Activated T-cell treated with anti-CD3 and anti-CD28 coated beads, Interleukin-2, amount 50 U/mL, for 72 hours (primary cell): ENCODE results near the gene GTF2B. TPM values are rescaled to one million over a fixed set of nuclear protein-coding genes. Genes with fewer than 3 reads are reported as not detected.
A peak's percentile ranks its signal among the peaks of the same experiment; 100 is the strongest.
"Not testable (repeated sequence)": the region's sequence is repeated elsewhere in the genome, so short reads cannot be mapped to it uniquely, and the experiment has no call there.

Source experiments
- ATAC-seq, 2 donors: fragments of 150-1000 bp; cut with Tn5 transposase; replicated peaks in 1 of 2; 2 replicates each; pipeline ENCODE4 v1.10.0; 2021; ENCODE audit warnings: moderate library complexity in 2 of 2, mild to moderate bottlenecking in 1 of 2
- DNase-seq, 2 donors: peaks; one replicate each; pipeline ENCODE4 v3.0.0; 2021 to 2022; ENCODE audit warnings: mixed read lengths in 1 of 2
- H3K27ac Mint-ChIP-seq: one replicate; pipeline ENCODE4 v1.8.0; 2022; ENCODE audit warnings: mild to moderate bottlenecking, moderate library complexity, mixed read lengths
- H3K27me3 Mint-ChIP-seq: one replicate; pipeline ENCODE4 v1.8.0; 2022; ENCODE audit warnings: low read depth, mixed read lengths
- H3K36me3 Mint-ChIP-seq, 2 donors: one replicate each; pipeline ENCODE4 v1.8.0; 2022; ENCODE audit warnings: mixed read lengths in 2 of 2, mild to moderate bottlenecking in 1 of 2; ENCODE audit not compliant: insufficient read depth in 2 of 2
- H3K4me1 Mint-ChIP-seq: one replicate; pipeline ENCODE4 v1.8.0; 2022; ENCODE audit warnings: low read depth, mixed read lengths
- H3K4me3 Mint-ChIP-seq, 2 donors: one replicate each; pipeline ENCODE4 v1.8.0; 2022; ENCODE audit warnings: mild to moderate bottlenecking in 2 of 2, mixed read lengths in 2 of 2, moderate library complexity in 2 of 2
- H3K9me3 Mint-ChIP-seq, 2 donors: one replicate each; pipeline ENCODE4 v1.8.0; 2022; ENCODE audit warnings: mixed read lengths in 2 of 2
- total RNA-seq, 2 donors: library from RNA; stranded (reverse); gene quantifications; one replicate each; pipeline ENCODE4 v1.2.3, GENCODE V29; 2022

GTF2B gene
- total RNA-seq, 2 donors from 2014 or later: 37.2 to 38.7 TPM

DNA sequence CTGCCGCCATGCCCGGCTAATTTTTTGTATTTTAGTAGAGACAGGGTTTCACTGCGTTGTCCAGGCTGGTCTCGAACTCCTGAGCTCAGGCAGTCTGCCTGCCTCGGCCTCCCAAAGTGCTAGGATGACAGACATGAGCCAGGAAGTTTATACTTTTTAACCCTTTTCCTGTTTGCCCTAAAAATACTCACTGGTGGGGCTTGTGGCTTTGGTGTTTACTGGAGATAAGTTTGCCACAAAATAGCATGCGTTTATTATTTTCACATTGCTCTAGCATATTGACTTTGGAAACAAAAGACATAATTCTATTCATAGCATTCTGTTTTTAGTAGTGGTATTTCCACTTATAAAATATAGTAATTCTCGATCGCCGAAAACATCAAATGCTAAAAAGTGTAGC is 19.8 kb upstream of the GTF2B start:
- Mint-ChIP-seq H3K27ac (no peak overlapping the region), H3K9me3 (peaks cover 3 to 4% of the 10 kb centered on the region in 2 donors), H3K4me3 (no peak overlapping the region), H3K27me3 (no peaks in the 10 kb centered on the region), H3K4me1 (peaks cover 4% of the 10 kb centered on the region), H3K36me3 (peaks cover 0 to 2% of the 10 kb centered on the region in 2 donors)
- no peak for DNase-seq
- ATAC-seq: no peak

DNA sequence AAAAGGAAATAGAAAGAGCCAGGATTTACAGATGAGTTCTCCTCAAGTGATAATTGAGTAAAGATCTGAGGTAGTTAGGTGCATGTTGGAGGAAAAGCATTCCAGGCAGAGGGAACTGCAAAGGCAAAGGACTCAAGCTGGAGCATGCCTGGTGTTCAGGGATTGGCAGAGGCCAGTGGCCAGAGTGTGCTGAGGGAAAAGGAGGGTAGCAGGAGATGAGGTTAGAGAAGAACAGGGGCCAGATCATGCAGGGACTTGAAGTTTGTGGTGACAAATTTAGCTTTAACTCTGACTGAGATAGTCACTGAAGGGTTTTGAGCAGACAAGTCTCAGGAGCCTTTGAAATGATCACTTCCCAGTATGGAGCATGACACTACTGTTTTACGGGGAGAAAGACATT is 19.0 kb upstream of the GTF2B start:
- peaks cover 2 to 3% of the 10 kb centered on the region in 2 donors for H3K9me3 Mint-ChIP-seq
- H3K4me3 Mint-ChIP-seq: no peak overlapping the region
- ATAC-seq: no peak
- H3K27ac Mint-ChIP-seq: no peak overlapping the region
- H3K36me3 Mint-ChIP-seq: no peaks in the 10 kb centered on the region
- no peak for DNase-seq
- H3K4me1 Mint-ChIP-seq: peaks cover 4% of the 10 kb centered on the region
- no peaks in the 10 kb centered on the region for H3K27me3 Mint-ChIP-seq

DNA sequence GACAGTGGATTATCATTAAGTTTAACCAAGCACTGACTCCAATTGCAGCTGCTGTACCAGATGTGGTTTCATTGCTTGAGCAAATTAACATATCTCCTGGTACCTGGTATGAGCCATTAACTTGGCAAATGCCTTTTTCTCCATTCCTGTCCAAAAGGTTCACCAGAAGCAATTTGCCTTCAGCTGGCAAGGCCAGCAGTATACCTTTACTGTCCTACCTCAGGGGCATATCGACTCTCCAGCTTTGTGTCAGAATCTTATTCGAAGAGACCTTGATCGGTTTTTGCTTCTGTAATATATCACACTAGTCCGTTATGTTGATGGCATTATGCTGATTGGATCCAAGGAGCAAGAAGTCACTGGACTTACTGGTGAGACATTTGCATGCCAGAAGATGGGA is 9.5 kb upstream of the GTF2B start:
- ATAC-seq (no peak), DNase-seq (no peak)
- H3K27me3 Mint-ChIP-seq: no peaks in the 10 kb centered on the region
- no peaks in the 10 kb centered on the region for H3K36me3 Mint-ChIP-seq
- H3K4me3 Mint-ChIP-seq: no peak overlapping the region
- no peaks in the 10 kb centered on the region for H3K9me3 Mint-ChIP-seq
- no peaks in the 10 kb centered on the region for H3K4me1 Mint-ChIP-seq
- H3K27ac Mint-ChIP-seq: no peak overlapping the region

DNA sequence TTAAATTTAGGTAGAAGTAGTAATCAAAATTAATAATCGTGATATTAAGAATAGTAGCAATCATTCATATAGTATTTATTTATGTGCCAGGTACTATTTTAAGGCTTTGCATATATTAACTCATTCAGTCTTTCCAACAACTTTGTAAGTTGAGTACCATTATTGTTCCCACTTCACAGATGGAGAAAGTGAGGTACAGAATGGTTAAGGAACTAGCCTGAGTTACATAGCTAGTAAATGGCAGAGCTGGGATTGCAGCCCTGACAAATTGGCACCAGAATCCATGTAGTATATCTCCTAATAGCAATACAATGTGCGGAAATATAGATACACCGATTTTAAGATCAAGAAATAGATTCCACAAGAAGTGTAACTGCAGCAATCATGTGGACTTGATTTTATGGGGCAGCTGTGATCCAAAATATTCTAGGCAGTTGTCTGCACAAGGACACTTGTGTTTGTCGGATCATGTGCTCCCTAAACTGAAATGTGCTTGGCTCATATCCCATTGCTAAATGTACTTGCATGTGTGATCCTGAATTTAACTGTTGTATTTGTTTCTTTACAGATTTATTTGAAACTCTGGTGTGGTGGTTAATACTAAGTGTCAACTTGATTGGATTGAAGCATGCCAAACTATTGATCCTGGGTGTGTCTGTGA is 5.8 kb upstream of the GTF2B start:
- Mint-ChIP-seq H3K4me1 (peaks cover 4% of the 10 kb centered on the region), H3K27ac (no peak overlapping the region), H3K4me3 (no peak overlapping the region), H3K27me3 (no peaks in the 10 kb centered on the region), H3K36me3 (peaks cover 0 to 2% of the 10 kb centered on the region in 2 donors), H3K9me3 (peaks cover 0 to 1% of the 10 kb centered on the region in 2 donors)
- DNase-seq (no peak), ATAC-seq (no peak)

DNA sequence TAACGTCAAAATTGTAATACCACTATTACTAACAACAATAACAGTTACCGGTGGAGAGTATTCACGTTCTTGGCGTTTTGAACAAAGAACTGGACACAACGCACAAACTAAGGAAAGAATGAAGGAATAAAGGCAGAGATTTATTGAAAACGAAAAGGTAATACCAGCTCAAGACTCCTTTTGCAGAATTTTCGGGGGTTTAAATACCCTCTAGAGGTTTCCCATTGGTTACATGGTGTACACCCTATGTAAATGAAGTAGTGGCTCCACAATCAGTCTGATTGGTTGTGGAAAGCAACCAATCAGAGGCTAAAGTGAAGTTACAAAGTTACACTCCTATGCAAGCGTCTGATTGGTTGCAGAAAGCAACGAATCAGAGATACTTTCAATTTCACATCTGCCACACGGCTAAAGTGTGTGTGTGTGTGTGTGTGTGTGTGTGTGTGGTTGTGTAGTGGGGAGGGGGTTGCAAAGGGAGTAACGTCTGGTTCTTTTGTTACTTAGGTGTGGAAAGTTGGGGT is 1.1 kb upstream of the GTF2B start:
- peak overlapping the region; percentile 89 to 92 for H3K4me3 Mint-ChIP-seq
- peaks cover 4 to 6% of the 10 kb centered on the region in 2 donors for H3K36me3 Mint-ChIP-seq
- DNase-seq: peak in 1 of 2 donors; percentile 10
- H3K27me3 Mint-ChIP-seq: no peaks in the 10 kb centered on the region
- peaks cover 44% of the 10 kb centered on the region for H3K4me1 Mint-ChIP-seq
- peak overlapping the region; percentile 84 for H3K27ac Mint-ChIP-seq
- no peak for ATAC-seq
- peaks cover 0 to 2% of the 10 kb centered on the region in 2 donors for H3K9me3 Mint-ChIP-seq

DNA sequence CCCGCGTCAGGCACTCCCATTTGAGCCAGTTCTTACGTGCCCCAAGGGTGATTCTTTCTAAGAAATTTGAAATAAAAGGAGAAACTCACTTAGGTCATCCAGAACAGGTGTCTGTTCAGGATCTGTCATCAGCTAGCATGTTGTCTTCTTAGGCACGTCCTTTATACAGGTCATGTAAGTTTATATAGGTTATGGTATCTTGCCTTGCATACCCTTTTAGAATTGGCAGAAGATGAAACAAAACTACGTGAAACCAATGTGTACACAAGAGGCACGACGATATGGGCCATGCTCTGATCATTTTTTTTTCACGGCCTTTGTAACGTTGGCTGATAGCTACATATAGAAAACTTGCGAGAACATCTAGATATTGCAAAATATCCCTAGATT is 579 bp upstream of the GTF2B start:
- Mint-ChIP-seq H3K36me3 (peaks cover 8 to 10% of the 10 kb centered on the region in 2 donors), H3K27ac (peak overlapping the region; percentile 84), H3K9me3 (peaks cover 0 to 2% of the 10 kb centered on the region in 2 donors), H3K4me1 (peaks cover 44% of the 10 kb centered on the region), H3K27me3 (no peaks in the 10 kb centered on the region), H3K4me3 (peak overlapping the region; percentile 89 to 92)
- DNase-seq (no peak), ATAC-seq (no peak)

DNA sequence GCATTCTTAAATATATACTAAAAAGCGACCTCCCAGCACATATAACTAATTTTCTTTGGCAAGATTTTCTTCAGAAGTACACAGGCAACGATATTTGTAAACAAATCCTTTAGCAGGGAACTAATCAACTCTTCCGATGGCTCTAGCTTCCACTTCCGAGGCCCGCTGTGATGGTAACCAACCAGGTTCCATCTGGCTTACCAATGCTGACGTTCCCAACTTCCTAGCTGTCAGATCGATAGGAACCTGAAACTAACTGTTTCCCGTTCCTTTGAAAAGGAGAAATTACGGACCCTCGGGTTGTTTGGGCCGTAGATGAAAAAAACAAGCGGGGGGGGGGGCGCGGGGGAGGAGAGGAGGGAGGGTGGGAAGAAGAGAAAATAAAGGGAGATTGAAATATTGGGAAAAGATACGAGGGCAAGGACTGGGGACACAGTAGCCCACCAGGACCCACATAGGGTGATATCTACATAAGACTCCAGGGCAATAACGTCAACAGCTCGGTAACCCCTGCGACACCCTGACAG is 513 bp downstream of the GTF2B start:
- ATAC-seq (peak in 1 of 2 donors; percentile 16), DNase-seq (peak; percentile 14 to 36)
- Mint-ChIP-seq H3K4me1 (peaks cover 44% of the 10 kb centered on the region), H3K4me3 (peak overlapping the region; percentile 89 to 92), H3K36me3 (peaks cover 10 to 11% of the 10 kb centered on the region in 2 donors), H3K27me3 (no peaks in the 10 kb centered on the region), H3K27ac (peak overlapping the region; percentile 84), H3K9me3 (peaks cover 0 to 2% of the 10 kb centered on the region in 2 donors)

DNA sequence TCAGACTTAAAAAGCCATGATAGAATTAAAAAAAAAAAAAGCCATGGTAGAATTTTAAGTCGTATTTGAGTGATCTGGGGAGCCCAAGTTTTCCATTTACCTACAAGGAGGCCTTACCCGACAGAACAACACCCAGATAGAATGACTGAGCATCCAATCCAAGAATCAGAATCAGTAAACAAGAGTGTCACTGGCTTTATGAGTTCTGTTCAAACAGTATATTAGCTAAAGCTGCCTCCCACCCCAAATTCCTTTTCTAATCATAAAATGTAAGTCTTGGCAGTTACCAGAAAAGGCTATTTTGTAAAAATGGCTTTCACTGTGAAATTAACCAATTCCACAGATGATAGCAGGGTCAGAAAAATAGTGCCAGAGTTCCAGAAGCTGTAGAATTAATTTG is 1.2 kb downstream of the GTF2B start:
- ATAC-seq: no peak
- DNase-seq: no peak
- peaks cover 0 to 2% of the 10 kb centered on the region in 2 donors for H3K9me3 Mint-ChIP-seq
- peaks cover 10 to 12% of the 10 kb centered on the region in 2 donors for H3K36me3 Mint-ChIP-seq
- H3K4me1 Mint-ChIP-seq: peaks cover 45% of the 10 kb centered on the region
- peak overlapping the region; percentile 89 to 92 for H3K4me3 Mint-ChIP-seq
- peak overlapping the region; percentile 84 for H3K27ac Mint-ChIP-seq
- no peaks in the 10 kb centered on the region for H3K27me3 Mint-ChIP-seq

DNA sequence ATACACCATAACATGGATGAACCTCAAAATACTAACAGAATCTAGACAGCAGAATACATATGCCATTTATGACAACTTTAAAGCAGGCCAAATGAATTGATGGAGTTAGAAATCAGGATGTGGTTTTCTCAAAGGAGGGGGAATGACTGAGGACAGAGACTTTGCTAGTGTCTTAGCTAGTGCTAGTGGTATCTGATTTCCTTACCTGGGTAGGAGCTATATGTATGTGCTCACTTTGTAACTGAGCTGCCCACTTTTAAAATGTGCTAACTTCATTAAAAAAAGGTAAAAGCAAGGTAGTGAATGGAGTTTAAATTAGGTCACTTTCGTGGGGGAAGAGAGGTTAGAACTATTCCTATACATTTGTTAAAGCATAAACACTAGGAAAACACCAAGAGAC is 2.6 kb downstream of the GTF2B start:
- peaks cover 0 to 2% of the 10 kb centered on the region in 2 donors for H3K9me3 Mint-ChIP-seq
- H3K4me3 Mint-ChIP-seq: peak overlapping the region; percentile 66 to 91
- ATAC-seq: peak; percentile 28 to 36
- peaks cover 59% of the 10 kb centered on the region for H3K4me1 Mint-ChIP-seq
- no peaks in the 10 kb centered on the region for H3K27me3 Mint-ChIP-seq
- no peak for DNase-seq
- H3K27ac Mint-ChIP-seq: peak overlapping the region; percentile 94
- H3K36me3 Mint-ChIP-seq: peaks cover 11 to 17% of the 10 kb centered on the region in 2 donors

DNA sequence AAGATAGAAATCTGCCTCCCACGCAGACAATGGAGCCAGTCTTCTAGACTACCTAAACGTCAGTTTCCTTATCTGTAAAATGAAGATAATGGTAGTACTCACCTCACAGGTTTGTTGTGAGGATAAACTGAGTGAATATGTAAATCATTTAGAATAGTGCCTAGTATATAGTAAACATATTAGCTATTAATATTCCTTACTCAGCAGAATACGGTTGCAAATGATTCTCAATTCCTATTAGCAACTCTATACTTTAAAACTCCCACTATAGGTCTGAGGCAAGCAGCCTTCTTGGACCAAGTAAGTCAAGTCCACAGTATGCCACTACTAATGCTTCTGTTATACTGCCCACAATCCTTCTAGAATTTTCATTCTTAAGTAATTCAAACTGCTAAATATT is 5.4 kb downstream of the GTF2B start:
- peaks cover 67% of the 10 kb centered on the region for H3K4me1 Mint-ChIP-seq
- H3K9me3 Mint-ChIP-seq: no peaks in the 10 kb centered on the region
- no peak overlapping the region for H3K4me3 Mint-ChIP-seq
- no peak for ATAC-seq
- H3K36me3 Mint-ChIP-seq: peaks cover 7 to 19% of the 10 kb centered on the region in 2 donors
- H3K27me3 Mint-ChIP-seq: no peaks in the 10 kb centered on the region
- H3K27ac Mint-ChIP-seq: no peak overlapping the region
- no peak for DNase-seq

DNA sequence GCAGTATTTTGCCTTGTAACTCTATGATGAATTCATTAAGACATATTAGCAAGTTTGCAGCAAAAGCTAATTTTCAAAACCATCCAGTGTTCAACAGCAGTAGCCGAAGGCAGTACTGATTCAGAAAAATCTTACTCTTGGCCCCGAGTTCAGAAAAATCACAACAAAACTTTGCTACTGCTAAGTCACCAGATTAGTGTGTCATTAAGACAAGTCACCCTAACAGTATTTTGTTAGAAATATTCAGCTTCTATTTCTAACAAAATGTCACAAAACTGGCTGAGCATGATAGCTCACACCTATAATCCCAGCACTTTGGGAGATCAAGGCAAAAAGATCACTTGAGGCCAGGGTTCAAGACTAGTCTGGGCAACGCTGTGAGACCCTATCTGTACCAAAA is 8.2 kb downstream of the GTF2B start:
- peaks cover 41% of the 10 kb centered on the region for H3K4me1 Mint-ChIP-seq
- peaks cover 5 to 15% of the 10 kb centered on the region in 2 donors for H3K36me3 Mint-ChIP-seq
- peak overlapping the region; percentile 57 for H3K27ac Mint-ChIP-seq
- no peaks in the 10 kb centered on the region for H3K27me3 Mint-ChIP-seq
- no peak overlapping the region for H3K4me3 Mint-ChIP-seq
- H3K9me3 Mint-ChIP-seq: no peaks in the 10 kb centered on the region
- ATAC-seq: no peak
- no peak for DNase-seq

DNA sequence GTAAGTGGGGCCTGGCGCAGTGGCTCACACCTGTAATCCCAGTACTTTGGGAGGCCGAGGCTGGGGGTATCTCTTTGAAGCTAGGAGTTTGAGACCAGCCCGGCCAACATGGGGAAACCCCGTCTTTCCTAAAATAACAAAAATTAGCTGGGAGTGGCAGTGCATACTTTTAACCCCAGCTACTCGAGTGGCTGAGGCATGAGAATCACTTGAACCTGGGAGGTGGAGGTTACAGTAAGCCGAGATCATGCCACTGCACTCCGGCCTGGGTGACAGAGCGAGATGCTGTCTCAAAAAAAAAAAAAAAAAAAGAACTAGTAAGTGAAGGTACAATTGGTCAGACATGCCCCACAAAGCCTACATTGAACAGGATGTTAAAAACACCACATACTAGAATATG is 10.7 kb downstream of the GTF2B start:
- not testable (repeated sequence) for H3K27me3 Mint-ChIP-seq, H3K36me3 Mint-ChIP-seq, H3K27ac Mint-ChIP-seq, H3K4me3 Mint-ChIP-seq, H3K9me3 Mint-ChIP-seq, ATAC-seq, DNase-seq
- H3K4me1 Mint-ChIP-seq: peaks cover 41% of the 10 kb centered on the region

DNA sequence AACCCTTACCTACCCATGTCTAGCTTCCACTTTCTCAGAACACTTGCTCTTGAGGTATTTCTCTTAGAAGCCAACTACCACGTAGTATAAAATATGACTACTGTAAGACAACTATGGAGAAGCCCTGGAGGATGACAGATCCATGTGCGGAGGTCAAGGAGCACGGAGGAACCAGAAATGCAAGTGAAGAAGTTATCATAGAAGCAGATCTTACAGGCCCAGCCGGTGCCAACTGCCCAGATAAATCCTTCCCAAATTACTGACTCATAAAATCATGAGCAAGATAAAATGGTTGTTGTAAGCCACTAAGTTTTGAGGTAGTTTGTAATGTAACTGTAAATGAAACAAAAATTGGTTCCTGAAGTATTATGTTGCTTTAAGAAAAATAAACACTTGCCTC is 12.6 kb downstream of the GTF2B start:
- H3K9me3 Mint-ChIP-seq: no peaks in the 10 kb centered on the region
- no peak for DNase-seq
- H3K4me1 Mint-ChIP-seq: peaks cover 41% of the 10 kb centered on the region
- H3K27ac Mint-ChIP-seq: no peak overlapping the region
- no peak overlapping the region for H3K4me3 Mint-ChIP-seq
- peak in 1 of 2 donors; percentile 20 for ATAC-seq
- peaks cover 0 to 2% of the 10 kb centered on the region in 2 donors for H3K36me3 Mint-ChIP-seq
- no peaks in the 10 kb centered on the region for H3K27me3 Mint-ChIP-seq
